ENCODE results near the gene USP2. TPM values are rescaled to one million over a fixed set of nuclear protein-coding genes. Genes with fewer than 3 reads are reported as not detected.

Gene USP2
- polyA plus RNA-seq, 1 donor (not counting 4 experiments of a cell fraction or from before 2014, with no cell fraction given), result 0.35 TPM

GRCh38 chr11:119424276-119424675 is 42.8 kb upstream of the USP2 start:
- dilution Hi-C loops (cut with MboI; ENCODE audit: extremely low pct_ligation_motif_present, low sequenced_read_pairs), result no loop called here
- TF ChIP-seq CTCF (optimal IDR thresholded peaks at IDR 0.05 in 1 of 3, IDR thresholded peaks at IDR 0.05 in 1 of 3, conservative IDR thresholded peaks at IDR 0.05 in 1 of 3; ENCODE audit: extremely low read depth in 1 of 3, insufficient read depth in 2 of 3, low read length in 3 of 3) (no peak), EZH2 (IDR thresholded peaks at IDR 0.05; ENCODE audit: low read length) (no peak)
- Histone ChIP-seq H3K4me3 (ENCODE audit: control insufficient read depth in 2 of 3, extremely low read depth in 1 of 3, insufficient read depth in 2 of 3, low read depth in 1 of 3, low read length in 3 of 3) (no peak overlapping the region), H2AFZ (ENCODE audit: control insufficient read depth, low read length) (no peak overlapping the region), H3K4me2 (ENCODE audit: control insufficient read depth, extremely low read depth, insufficient read depth, low read depth, low read length) (no peak overlapping the region), H3K9me3 (ENCODE audit: control insufficient read depth, low read depth, low read length) (no peaks in the 10 kb centered on the region), H4K20me1 (ENCODE audit: control insufficient read depth, extremely low read depth, insufficient read depth, low read length) (no peaks in the 10 kb centered on the region), H3K4me1 (ENCODE audit: control insufficient read depth, extremely low read depth, insufficient read depth, low read length) (peaks cover 8% of the 10 kb centered on the region), H3K9me1 (ENCODE audit: control insufficient read depth, extremely low read depth, insufficient read depth, low read length) (no peaks in the 10 kb centered on the region), H3K27ac (ENCODE audit: control insufficient read depth, insufficient read depth, low read length) (no peak overlapping the region), H3K36me3 (ENCODE audit: control insufficient read depth in 2 of 2, extremely low read depth in 1 of 2, insufficient read depth in 2 of 2, low read length in 2 of 2) (no peaks in the 10 kb centered on the region), H3K79me2 (ENCODE audit: control insufficient read depth, insufficient read depth, low read length) (no peaks in the 10 kb centered on the region), H3K9ac (ENCODE audit: control insufficient read depth, extremely low read depth, insufficient read depth, low read length) (no peak overlapping the region), H3K27me3 (ENCODE audit: control insufficient read depth, extremely low read depth, insufficient read depth, low read length) (peaks cover 39% of the 10 kb centered on the region)
- no peak for DNase-seq (ENCODE audit: low read depth, low spot score)
- no peak for FAIRE-seq

GRCh38 chr11:119423509-119424254 is 42.2 kb upstream of the USP2 start:
- H3K4me3 ChIP-seq (ENCODE audit: control insufficient read depth in 2 of 3, extremely low read depth in 1 of 3, insufficient read depth in 2 of 3, low read depth in 1 of 3, low read length in 3 of 3), result no peak overlapping the region
- FAIRE-seq (no peak), DNase-seq (ENCODE audit: low read depth, low spot score) (no peak)
- no peak overlapping the region for H3K4me2 ChIP-seq (ENCODE audit: control insufficient read depth, extremely low read depth, insufficient read depth, low read depth, low read length)
- peaks cover 8% of the 10 kb centered on the region for H3K4me1 ChIP-seq (ENCODE audit: control insufficient read depth, extremely low read depth, insufficient read depth, low read length)
- TF ChIP-seq EZH2 (IDR thresholded peaks at IDR 0.05; ENCODE audit: low read length), result peak; percentile 1
- TF ChIP-seq CTCF (optimal IDR thresholded peaks at IDR 0.05 in 1 of 3, IDR thresholded peaks at IDR 0.05 in 1 of 3, conservative IDR thresholded peaks at IDR 0.05 in 1 of 3; ENCODE audit: extremely low read depth in 1 of 3, insufficient read depth in 2 of 3, low read length in 3 of 3), result no peak
- no peak overlapping the region for H3K9ac ChIP-seq (ENCODE audit: control insufficient read depth, extremely low read depth, insufficient read depth, low read length)
- H2AFZ ChIP-seq (ENCODE audit: control insufficient read depth, low read length), result no peak overlapping the region
- no peaks in the 10 kb centered on the region for H3K9me1 ChIP-seq (ENCODE audit: control insufficient read depth, extremely low read depth, insufficient read depth, low read length)
- H3K79me2 ChIP-seq (ENCODE audit: control insufficient read depth, insufficient read depth, low read length), result no peaks in the 10 kb centered on the region
- no peaks in the 10 kb centered on the region for H4K20me1 ChIP-seq (ENCODE audit: control insufficient read depth, extremely low read depth, insufficient read depth, low read length)
- dilution Hi-C loops (cut with MboI; ENCODE audit: extremely low pct_ligation_motif_present, low sequenced_read_pairs), result no loop called here
- H3K27ac ChIP-seq (ENCODE audit: control insufficient read depth, insufficient read depth, low read length), result no peak overlapping the region
- peaks cover 39% of the 10 kb centered on the region for H3K27me3 ChIP-seq (ENCODE audit: control insufficient read depth, extremely low read depth, insufficient read depth, low read length)
- no peaks in the 10 kb centered on the region for H3K36me3 ChIP-seq (ENCODE audit: control insufficient read depth in 2 of 2, extremely low read depth in 1 of 2, insufficient read depth in 2 of 2, low read length in 2 of 2)
- no peaks in the 10 kb centered on the region for H3K9me3 ChIP-seq (ENCODE audit: control insufficient read depth, low read depth, low read length)
